Colonic mucosa (tissue), 4 donors: ENCODE results near the gene SSX2IP. TPM values are rescaled to one million over a fixed set of nuclear protein-coding genes. Genes with fewer than 3 reads are reported as not detected.

Source experiments
- DNase-seq: peaks from one replicate; pipeline ENCODE4 v3.0.0-alpha.2; 2020
- H3K27ac ChIP-seq: fragments of 200-600 bp; one replicate; pipeline ENCODE4 v1.8.0; 2021
- H3K27me3 ChIP-seq: fragments of 200-600 bp; one replicate; pipeline ENCODE4 v1.8.0; 2021
- H3K36me3 ChIP-seq: fragments of 200-600 bp; one replicate; pipeline ENCODE4 v1.8.0; 2021
- H3K4me1 ChIP-seq: fragments of 200-600 bp; one replicate; pipeline ENCODE4 v1.8.0; 2021; ENCODE audit warnings: mild to moderate bottlenecking
- H3K4me3 ChIP-seq: fragments of 200-600 bp; one replicate; pipeline ENCODE4 v1.8.0; 2021
- H3K9ac ChIP-seq, 2 donors: one replicate each; pipeline ENCODE4 v1.7.0; 2013; ENCODE audit warnings: control low read depth in 2 of 2, low read depth in 2 of 2, low read length in 2 of 2
- H3K9me3 ChIP-seq: fragments of 200-600 bp; one replicate; pipeline ENCODE4 v1.8.0; 2021
- CTCF ChIP-seq: fragments of 200-600 bp; IDR thresholded peaks from one replicate; pipeline ENCODE4 v1.8.0; 2022; ENCODE audit warnings: antibody characterized with exemption, mild to moderate bottlenecking
- intact Hi-C: fragments of 100-400 bp; cut with DNase I; formaldehyde crosslinking; loops from one replicate; pipeline ENCODE4 v1.14.1; 2022
- total RNA-seq, 2 donors: library from RNA; stranded (reverse); fragmentation: NEBNext Ultra II Directional in 1 of 2; extraction: Animal tissue kit (Norgen Biotek cat#: 25700) in 1 of 2; gene quantifications; one replicate each; pipeline ENCODE4 v1.2.1, GENCODE V29; 2021
- donor health status: healthy.
- donor health status: DM: no; HTN: no; CAD: no.
- donor health status: DM: no; HTN: no; CAD: no.

The SSX2IP gene
- total RNA-seq = 10 to 100 TPM; 13.9 to 16.9 TPM

DNA sequence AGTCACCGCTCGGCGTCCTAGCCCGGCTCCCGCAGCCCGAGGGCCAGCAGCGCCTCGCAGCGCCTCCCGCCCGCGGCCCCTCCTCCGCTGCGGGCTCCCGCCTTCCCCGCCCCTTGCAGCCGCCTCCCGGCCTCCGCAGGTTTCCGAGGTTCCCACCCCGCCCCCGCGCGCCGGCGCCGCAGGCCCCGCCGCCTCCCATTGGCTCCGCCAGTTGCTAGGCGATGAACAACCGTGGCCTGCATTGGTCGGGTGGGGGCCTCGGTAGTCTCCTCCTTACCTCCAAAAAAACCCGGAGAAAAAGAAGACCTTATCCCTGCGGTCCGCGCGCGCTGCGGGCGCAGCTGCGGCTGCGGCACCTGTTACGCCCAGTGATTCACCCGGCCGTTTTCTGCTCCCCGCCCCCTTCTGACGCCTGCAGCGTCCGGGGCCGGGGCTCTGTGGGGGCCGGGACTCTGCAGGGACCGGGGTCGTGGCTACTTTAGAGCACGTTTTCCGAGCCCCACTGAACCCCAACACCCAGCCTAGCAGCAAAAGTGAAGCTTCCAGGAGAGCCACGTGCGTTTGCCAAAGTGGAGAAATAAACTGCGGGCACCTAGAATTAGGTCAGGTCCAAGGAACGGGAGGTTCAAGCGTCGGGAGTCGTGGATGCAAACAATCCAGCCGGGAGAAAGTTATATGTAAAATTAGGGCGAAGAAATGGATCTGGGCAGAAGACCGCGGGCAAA is at the start of gene SSX2IP:
SSX2IP (minus strand) TSS at position 65 of the 725 bp plus-strand sequence. CDS start 19,242 bp downstream, outside the sequence.
- H3K9ac ChIP-seq = peak within 1 kb of the TSS; percentile 76 to 79
- no peaks in the 10 kb centered on the region for H3K27me3 ChIP-seq
- no peaks in the 10 kb centered on the region for H3K9me3 ChIP-seq
- peak within 1 kb of the TSS; percentile 84 for H3K27ac ChIP-seq
- H3K36me3 ChIP-seq = no peaks in the 10 kb centered on the region
- no peak for TF ChIP-seq CTCF
- peak; percentile 99 for DNase-seq
- peak within 1 kb of the TSS; percentile 83 for H3K4me3 ChIP-seq
- H3K4me1 ChIP-seq = no peaks in the 10 kb centered on the region
- intact Hi-C loops = no loop called here

DNA sequence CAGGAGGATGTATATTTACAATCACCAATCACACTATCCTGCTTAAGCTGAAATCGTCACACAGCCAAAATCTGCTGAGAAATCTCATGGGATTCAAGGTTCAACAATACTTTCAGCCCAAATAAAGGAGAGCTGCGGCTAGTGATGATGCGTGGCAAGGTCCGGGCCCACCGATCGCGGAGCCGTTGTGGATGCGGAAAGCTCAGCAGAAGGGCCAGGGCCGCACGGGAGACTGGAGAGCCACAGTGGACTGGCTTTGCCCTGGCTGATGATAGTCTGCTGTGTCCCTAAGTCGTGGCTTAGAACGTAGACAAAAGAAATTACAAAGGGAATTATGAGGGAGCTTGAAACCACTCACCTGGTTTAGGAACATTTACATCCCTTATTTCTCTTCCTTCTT is 48.0 kb upstream of the SSX2IP start:
- no peaks in the 10 kb centered on the region for H3K9me3 ChIP-seq
- no peaks in the 10 kb centered on the region for H3K36me3 ChIP-seq
- no peak overlapping the region for H3K27ac ChIP-seq
- no peak for TF ChIP-seq CTCF
- H3K4me3 ChIP-seq = no peak overlapping the region
- H3K4me1 ChIP-seq = no peaks in the 10 kb centered on the region
- DNase-seq = no peak
- intact Hi-C loops = no loop called here
- H3K9ac ChIP-seq = no peak overlapping the region
- H3K27me3 ChIP-seq = no peaks in the 10 kb centered on the region

- no peaks in the 10 kb centered on the region for H3K9me3 ChIP-seq
- TF ChIP-seq CTCF = no peak
- H3K4me3 ChIP-seq = no peak overlapping the region
- no peaks in the 10 kb centered on the region for H3K27me3 ChIP-seq
- intact Hi-C loops = no loop called here
- no peak for DNase-seq
- no peaks in the 10 kb centered on the region for H3K36me3 ChIP-seq
- no peaks in the 10 kb centered on the region for H3K4me1 ChIP-seq
- no peak overlapping the region for H3K9ac ChIP-seq
- no peak overlapping the region for H3K27ac ChIP-seq
These were observed 47.3 kb upstream of the SSX2IP start for GRCh38 chr1:84737590-84737989.

- H3K9ac ChIP-seq = no peak overlapping the region
- H3K36me3 ChIP-seq = no peaks in the 10 kb centered on the region
- H3K4me1 ChIP-seq = no peaks in the 10 kb centered on the region
- H3K9me3 ChIP-seq = no peaks in the 10 kb centered on the region
- DNase-seq = no peak
- intact Hi-C loops = no loop called here
- no peak for TF ChIP-seq CTCF
- H3K27me3 ChIP-seq = no peaks in the 10 kb centered on the region
- no peak overlapping the region for H3K27ac ChIP-seq
- no peak overlapping the region for H3K4me3 ChIP-seq
These were observed 46.7 kb upstream of the SSX2IP start for GRCh38 chr1:84736944-84737343.

DNA sequence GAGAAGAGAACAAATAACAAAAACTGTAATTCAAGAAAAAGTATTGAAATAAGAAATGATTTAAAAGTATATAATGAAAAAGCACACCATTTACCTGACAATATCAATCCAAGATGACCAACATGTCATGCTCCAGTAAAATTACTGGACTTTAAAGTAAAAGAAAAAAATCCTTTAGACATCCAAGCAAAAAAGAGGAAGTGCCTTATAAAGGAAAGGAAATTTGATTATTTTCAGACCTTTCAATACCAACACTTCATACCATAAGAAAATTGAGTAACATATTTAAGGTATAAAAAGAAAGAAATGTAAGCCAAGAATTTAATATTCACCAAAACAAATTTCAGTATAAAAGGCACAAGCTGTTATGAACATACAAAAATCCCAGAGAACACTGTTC is 46.2 kb upstream of the SSX2IP start:
- Histone ChIP-seq H3K27me3 (no peaks in the 10 kb centered on the region), H3K36me3 (no peaks in the 10 kb centered on the region), H3K4me3 (no peak overlapping the region), H3K9me3 (no peaks in the 10 kb centered on the region), H3K4me1 (no peaks in the 10 kb centered on the region), H3K27ac (no peak overlapping the region), H3K9ac (no peak overlapping the region)
- no peak for TF ChIP-seq CTCF
- intact Hi-C loops = no loop called here
- no peak for DNase-seq
